ENCODE data around the gene ACP7.

ACP7 gene

GRCh38 chr19:39074205-39074692, 9.9 kb upstream of the ACP7 start:
- in situ Hi-C loops (cut with MboI; ENCODE audit: low sequenced_read_pairs, unreplicated experiment) = no loop called here
- DNase-seq (ENCODE audit: low spot score) = no peak
- TF ChIP-seq CTCF (IDR thresholded peaks at IDR 0.05; ENCODE audit: borderline replicate concordance, control extremely low read depth, extremely low read depth, insufficient read depth, missing control alignments) = no peak

GRCh38 chr19:39074942-39075341, 9.2 kb upstream of the ACP7 start:
- DNase-seq (ENCODE audit: low spot score) = no peak
- no peak for TF ChIP-seq CTCF (IDR thresholded peaks at IDR 0.05; ENCODE audit: borderline replicate concordance, control extremely low read depth, extremely low read depth, insufficient read depth, missing control alignments)
- in situ Hi-C loops (cut with MboI; ENCODE audit: low sequenced_read_pairs, unreplicated experiment) = no loop called here

GRCh38 chr19:39077323-39077722, 6.8 kb upstream of the ACP7 start:
- no peak for DNase-seq (ENCODE audit: low spot score)
- no peak for TF ChIP-seq CTCF (IDR thresholded peaks at IDR 0.05; ENCODE audit: borderline replicate concordance, control extremely low read depth, extremely low read depth, insufficient read depth, missing control alignments)
- in situ Hi-C loops (cut with MboI; ENCODE audit: low sequenced_read_pairs, unreplicated experiment) = no loop called here

GRCh38 chr19:39078436-39079200, 5.5 kb upstream of the ACP7 start:
- no peak for DNase-seq (ENCODE audit: low spot score)
- in situ Hi-C loops (cut with MboI; ENCODE audit: low sequenced_read_pairs, unreplicated experiment) = no loop called here
- TF ChIP-seq CTCF (IDR thresholded peaks at IDR 0.05; ENCODE audit: borderline replicate concordance, control extremely low read depth, extremely low read depth, insufficient read depth, missing control alignments) = no peak

GRCh38 chr19:39080431-39080830, 3.7 kb upstream of the ACP7 start:
- DNase-seq (ENCODE audit: low spot score) = no peak
- no peak for TF ChIP-seq CTCF (IDR thresholded peaks at IDR 0.05; ENCODE audit: borderline replicate concordance, control extremely low read depth, extremely low read depth, insufficient read depth, missing control alignments)
- in situ Hi-C loops (cut with MboI; ENCODE audit: low sequenced_read_pairs, unreplicated experiment) = no loop called here

GRCh38 chr19:39082167-39082566, 2.0 kb upstream of the ACP7 start:
- no peak for TF ChIP-seq CTCF (IDR thresholded peaks at IDR 0.05; ENCODE audit: borderline replicate concordance, control extremely low read depth, extremely low read depth, insufficient read depth, missing control alignments)
- DNase-seq (ENCODE audit: low spot score) = no peak
- in situ Hi-C loops (cut with MboI; ENCODE audit: low sequenced_read_pairs, unreplicated experiment) = no loop called here
